Upper lobe of right lung (tissue), 1 donor: ENCODE results near the gene SUSD3. TPM values are rescaled to one million over a fixed set of nuclear protein-coding genes. Genes with fewer than 3 reads are reported as not detected.
"Not testable (repeated sequence)": the region's sequence is repeated elsewhere in the genome, so short reads cannot be mapped to it uniquely, and the experiment has no call there.

Source experiments
- ATAC-seq: fragments of 200-7000 bp; cut with Tn5 transposase; one replicate; pipeline ENCODE4 v1.9.1; 2020; ENCODE audit warnings: mild to moderate bottlenecking, moderate library complexity
- DNase-seq: peaks from one replicate; pipeline ENCODE4 v3.0.0-alpha.2; 2020
- H3K27ac ChIP-seq: fragments of 200-600 bp; one replicate; pipeline ENCODE4 v1.8.0; 2022
- H3K27me3 ChIP-seq: fragments of 200-600 bp; one replicate; pipeline ENCODE4 v1.8.0; 2022; ENCODE audit warnings: mild to moderate bottlenecking
- H3K36me3 ChIP-seq: fragments of 200-600 bp; one replicate; pipeline ENCODE4 v1.8.0; 2022
- H3K4me1 ChIP-seq: fragments of 200-600 bp; one replicate; pipeline ENCODE4 v1.8.0; 2022
- H3K4me3 ChIP-seq: fragments of 200-600 bp; one replicate; pipeline ENCODE4 v1.8.0; 2022; ENCODE audit warnings: mild to moderate bottlenecking
- H3K9me3 ChIP-seq: fragments of 200-600 bp; one replicate; pipeline ENCODE4 v1.8.0; 2022
- intact Hi-C: fragments of 100-400 bp; cut with DNase I; formaldehyde crosslinking; loops from one replicate; pipeline ENCODE4 v1.11.0; 2022
- total RNA-seq: library from RNA; stranded (reverse); fragmentation: NEBNext Ultra II Directional; extraction: Animal tissue kit (Norgen Biotek cat#: 25700); gene quantifications from one replicate; pipeline ENCODE4 v1.2.1, GENCODE V29; 2021
- TF ChIP-seq, protein P1 (sequence below): fragments of 200-600 bp; IDR thresholded peaks from one replicate; pipeline ENCODE4 v1.8.0; 2022; ENCODE audit warnings: antibody characterized with exemption
- donor health status: DM: no; HTN: yes; CAD: no; lungs with severe emphysema.

SUSD3 gene
- total RNA-seq, 1 donor from 2014 or later, result 4.8 TPM

DNA sequence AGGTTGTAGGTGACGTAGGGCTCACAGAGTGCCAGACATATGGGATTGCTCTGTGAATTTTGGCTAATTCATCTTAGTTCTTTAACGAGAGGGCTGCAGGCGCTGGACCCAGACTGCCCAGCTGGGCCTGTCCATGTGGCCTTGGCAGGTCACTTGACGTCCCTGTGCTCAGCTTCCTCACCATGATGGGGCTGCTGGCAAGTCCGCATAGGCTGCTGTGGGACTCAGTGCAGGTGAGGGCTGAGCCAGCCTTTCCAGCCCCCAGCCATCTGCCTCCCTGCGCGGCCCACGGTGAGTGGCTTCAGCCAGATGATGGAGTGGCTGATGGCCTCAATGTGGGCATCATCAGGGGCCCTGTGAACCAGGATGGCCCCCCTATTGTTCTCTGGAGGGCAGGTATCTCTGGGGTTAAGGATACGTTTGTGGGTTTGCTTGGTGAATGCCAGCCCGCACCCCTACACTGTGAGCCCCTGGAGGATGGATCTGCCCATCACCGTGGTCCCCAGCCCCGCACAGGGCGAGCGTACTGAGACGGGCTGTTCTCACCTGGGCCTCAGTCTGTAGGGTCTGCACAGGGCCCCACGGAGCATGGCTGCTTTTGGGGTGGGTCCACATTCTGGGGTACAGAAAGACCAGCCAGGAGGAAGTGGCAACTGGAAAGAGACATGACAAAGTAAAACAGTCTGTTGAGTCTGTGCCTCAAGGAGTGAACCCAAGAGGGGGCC lies 41.2 kb downstream of the SUSD3 start:
- Histone ChIP-seq H3K27ac (peak overlapping the region; percentile 40), H3K4me3 (no peak overlapping the region), H3K4me1 (peaks cover 39% of the 10 kb centered on the region), H3K36me3 (no peaks in the 10 kb centered on the region), H3K27me3 (no peaks in the 10 kb centered on the region), H3K9me3 (peaks cover 4% of the 10 kb centered on the region)
- peak; percentile 62 for DNase-seq
- intact Hi-C loops, result no loop called here
- ATAC-seq, result no peak
- TF ChIP-seq, protein P1, sequence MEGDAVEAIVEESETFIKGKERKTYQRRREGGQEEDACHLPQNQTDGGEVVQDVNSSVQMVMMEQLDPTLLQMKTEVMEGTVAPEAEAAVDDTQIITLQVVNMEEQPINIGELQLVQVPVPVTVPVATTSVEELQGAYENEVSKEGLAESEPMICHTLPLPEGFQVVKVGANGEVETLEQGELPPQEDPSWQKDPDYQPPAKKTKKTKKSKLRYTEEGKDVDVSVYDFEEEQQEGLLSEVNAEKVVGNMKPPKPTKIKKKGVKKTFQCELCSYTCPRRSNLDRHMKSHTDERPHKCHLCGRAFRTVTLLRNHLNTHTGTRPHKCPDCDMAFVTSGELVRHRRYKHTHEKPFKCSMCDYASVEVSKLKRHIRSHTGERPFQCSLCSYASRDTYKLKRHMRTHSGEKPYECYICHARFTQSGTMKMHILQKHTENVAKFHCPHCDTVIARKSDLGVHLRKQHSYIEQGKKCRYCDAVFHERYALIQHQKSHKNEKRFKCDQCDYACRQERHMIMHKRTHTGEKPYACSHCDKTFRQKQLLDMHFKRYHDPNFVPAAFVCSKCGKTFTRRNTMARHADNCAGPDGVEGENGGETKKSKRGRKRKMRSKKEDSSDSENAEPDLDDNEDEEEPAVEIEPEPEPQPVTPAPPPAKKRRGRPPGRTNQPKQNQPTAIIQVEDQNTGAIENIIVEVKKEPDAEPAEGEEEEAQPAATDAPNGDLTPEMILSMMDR, result no peak

DNA sequence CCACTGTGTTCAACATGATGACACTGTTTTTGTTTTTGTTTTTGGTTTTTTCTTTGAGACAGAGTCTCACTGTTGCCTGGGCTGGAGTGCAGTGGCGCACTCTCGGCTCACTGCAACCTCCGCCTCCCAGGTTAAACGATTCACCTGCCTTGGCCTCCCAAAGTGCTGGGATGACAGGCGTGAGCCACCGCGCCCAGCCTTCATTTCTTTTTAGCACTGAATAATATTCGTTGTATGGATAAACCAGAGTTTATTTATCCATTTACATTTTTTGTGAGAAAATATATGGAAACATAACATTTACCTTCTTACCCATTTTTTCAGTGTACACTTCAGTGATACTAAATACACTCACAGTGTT lies 41.8 kb downstream of the SUSD3 start:
- TF ChIP-seq, protein P1, result no peak
- peaks cover 34% of the 10 kb centered on the region for H3K4me1 ChIP-seq
- no peaks in the 10 kb centered on the region for H3K36me3 ChIP-seq
- H3K4me3 ChIP-seq, result no peak overlapping the region
- H3K27ac ChIP-seq, result peak overlapping the region; percentile 40
- DNase-seq (peak; percentile 48), ATAC-seq (no peak)
- intact Hi-C loops, result no loop called here
- H3K27me3 ChIP-seq, result no peaks in the 10 kb centered on the region
- peaks cover 4% of the 10 kb centered on the region for H3K9me3 ChIP-seq

DNA sequence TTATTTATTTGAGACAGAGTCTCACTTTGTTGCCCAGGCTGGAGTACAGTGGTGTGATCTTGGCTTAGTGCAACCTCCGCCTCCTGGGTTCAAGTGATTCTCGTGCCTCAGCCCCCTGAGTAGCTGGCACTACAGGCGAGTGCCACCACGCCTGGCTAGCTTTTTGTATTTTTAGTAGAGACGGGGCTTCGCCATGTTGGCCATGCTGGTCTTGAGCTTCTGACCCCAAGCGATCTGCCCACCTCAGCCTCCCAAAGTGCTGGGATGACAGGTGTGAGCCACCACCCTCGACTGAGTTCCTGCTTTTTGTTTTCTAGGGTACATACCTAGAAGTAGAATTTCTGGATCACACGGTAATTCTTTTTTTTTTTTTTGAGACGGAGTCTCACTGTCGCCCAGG lies 42.6 kb downstream of the SUSD3 start:
- ATAC-seq, H3K27me3 ChIP-seq, intact Hi-C loops, H3K36me3 ChIP-seq, H3K4me3 ChIP-seq, H3K9me3 ChIP-seq, H3K27ac ChIP-seq: not testable (repeated sequence)
- DNase-seq, result peak; percentile 32
- peaks cover 34% of the 10 kb centered on the region for H3K4me1 ChIP-seq

DNA sequence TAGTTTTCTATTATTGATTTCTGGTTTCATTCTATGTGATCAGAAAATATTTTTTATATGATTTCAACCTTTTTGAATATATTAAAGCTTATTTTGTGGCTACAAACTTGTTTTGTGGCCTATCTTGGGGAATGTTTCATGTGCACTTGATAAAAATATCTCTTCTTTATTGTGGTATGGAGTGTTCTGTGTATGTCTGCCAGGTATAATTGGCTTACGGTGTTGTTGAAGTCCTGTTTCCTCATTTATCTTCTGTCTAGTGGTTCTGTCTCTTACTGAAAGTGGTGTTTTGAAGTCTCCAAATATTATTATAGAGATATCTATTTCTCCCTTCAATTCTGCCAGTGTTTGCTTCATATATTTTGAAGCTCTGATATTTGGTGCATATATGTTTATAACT lies 47.1 kb downstream of the SUSD3 start:
- Histone ChIP-seq H3K4me1 (no peaks in the 10 kb centered on the region), H3K9me3 (peaks cover 4% of the 10 kb centered on the region), H3K27ac (no peak overlapping the region), H3K27me3 (no peaks in the 10 kb centered on the region), H3K4me3 (no peak overlapping the region), H3K36me3 (peaks cover 14% of the 10 kb centered on the region)
- ATAC-seq (no peak), DNase-seq (no peak)
- TF ChIP-seq, protein P1, result no peak
- intact Hi-C loops, result no loop called here

DNA sequence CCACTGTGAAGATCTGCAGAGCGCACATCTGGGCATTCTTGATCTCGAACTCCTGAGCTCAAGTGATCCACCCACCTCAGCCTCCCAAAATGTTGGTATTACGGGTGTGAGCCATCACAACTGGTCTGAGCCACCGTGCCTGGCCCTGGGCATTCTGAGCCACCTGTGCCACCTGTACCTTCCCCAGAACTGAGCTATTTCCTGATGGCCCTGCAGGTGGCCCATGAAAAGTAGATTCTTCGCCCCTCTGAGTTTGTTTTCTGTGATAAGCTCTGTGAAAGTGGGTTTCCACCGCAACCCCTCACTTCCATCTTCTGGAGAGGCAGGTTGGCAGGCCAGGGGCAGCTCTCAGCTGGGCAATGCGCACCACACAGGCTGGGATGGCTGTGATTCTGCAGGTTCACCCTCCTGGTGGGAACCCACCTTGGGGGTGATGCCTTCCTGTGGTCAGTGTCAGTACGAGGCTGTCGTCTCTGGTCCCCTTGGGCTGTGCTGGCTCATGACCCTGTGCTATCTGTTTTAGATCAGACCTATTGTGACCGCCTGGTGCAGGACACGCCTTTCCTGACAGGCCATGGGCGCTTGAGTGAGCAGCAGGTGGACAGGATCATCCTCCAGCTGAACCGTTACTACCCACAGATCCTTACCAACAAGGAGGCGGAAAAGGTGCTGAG lies 48.8 kb downstream of the SUSD3 start:
- Histone ChIP-seq H3K4me3 (no peak overlapping the region), H3K4me1 (no peaks in the 10 kb centered on the region), H3K27me3 (no peaks in the 10 kb centered on the region), H3K27ac (no peak overlapping the region), H3K9me3 (peaks cover 4% of the 10 kb centered on the region), H3K36me3 (peaks cover 21% of the 10 kb centered on the region)
- TF ChIP-seq, protein P1, result no peak
- intact Hi-C loops, result no loop called here
- ATAC-seq, result no peak
- DNase-seq, result peak; percentile 60

DNA sequence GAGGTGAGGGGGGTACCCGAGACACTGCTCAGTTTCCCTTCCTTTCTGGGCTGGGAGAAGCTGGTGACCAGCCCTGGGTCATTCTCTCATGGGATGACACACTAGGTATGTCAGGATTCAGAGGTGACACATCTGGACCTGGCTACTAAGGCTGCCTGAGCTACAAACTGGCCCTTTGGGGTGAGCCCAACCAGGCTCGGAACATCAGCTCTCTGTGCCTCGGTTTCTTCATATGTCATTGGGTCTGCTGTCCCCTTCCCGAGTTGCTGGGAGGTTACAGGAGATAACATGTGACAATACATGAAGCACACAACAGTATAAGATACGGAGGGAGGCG lies 49.3 kb downstream of the SUSD3 start:
- Histone ChIP-seq H3K4me1 (no peaks in the 10 kb centered on the region), H3K36me3 (peaks cover 25% of the 10 kb centered on the region), H3K4me3 (no peak overlapping the region), H3K9me3 (peaks cover 4% of the 10 kb centered on the region), H3K27ac (no peak overlapping the region), H3K27me3 (no peaks in the 10 kb centered on the region)
- intact Hi-C loops, result no loop called here
- no peak for DNase-seq
- no peak for ATAC-seq
- TF ChIP-seq, protein P1, result no peak
